ENCODE results near the gene SRRM3. TPM values are rescaled to one million over a fixed set of nuclear protein-coding genes. Genes with fewer than 3 reads are reported as not detected.

Gene SRRM3
- total and polyA plus RNA-seq, 9 of the 15 experiments (the other 6 are each of a cell fraction or from before 2014, with no cell fraction given): 0.04 to 0.91 (median 0.46) TPM; not detected in 2

- TF ChIP-seq ZNF398 (CRISPR knock-in tag; IDR thresholded peaks at IDR 0.05) (no peak), NCOA1 (IDR thresholded peaks at IDR 0.05; ENCODE audit: low read depth) (0 out of 2 replicates have a peak, but pooled peaks have one; percentile 16), GATAD2A (IDR thresholded peaks at IDR 0.05) (peak; percentile 82), VEZF1 (CRISPR knock-in tag; IDR thresholded peaks at IDR 0.05) (peak; percentile 94), BRD4 (IDR thresholded peaks at IDR 0.05) (no peak), ZNF77 (CRISPR knock-in tag; IDR thresholded peaks at IDR 0.05) (no peak), ZNF124 (CRISPR knock-in tag; IDR thresholded peaks at IDR 0.05) (no peak), ILK (tag; IDR thresholded peaks at IDR 0.05; ENCODE audit: borderline replicate concordance, low read depth) (no peak), ZBTB7A (IDR thresholded peaks at IDR 0.05; ENCODE audit: borderline replicate concordance, control insufficient read depth, low read depth, low read length) (peak; percentile 88; the same call in 1 of the 2 replicates), POLR2A (conservative IDR thresholded peaks at IDR 0.05) (peak; percentile 92), POU5F1 (IDR thresholded peaks at IDR 0.05; ENCODE audit: borderline replicate concordance, low read depth, low read length, partially characterized antibody) (no peak), HDAC1 (IDR thresholded peaks at IDR 0.05) (peak in 1 of 2 experiments; percentile 44; a peak in 1 of 4 replicates), SNRNP70 (optimal IDR thresholded peaks at IDR 0.05; ENCODE audit: low read depth, low read length) (no peak), ZBTB43 (CRISPR knock-in tag; IDR thresholded peaks at IDR 0.05) (0 out of 2 replicates have a peak, but pooled peaks have one; percentile 9), NFE2L1 (tag; IDR thresholded peaks at IDR 0.05; ENCODE audit: borderline replicate concordance, low read depth) (no peak), SP2 (IDR thresholded peaks at IDR 0.05; ENCODE audit: extremely low read depth, low read depth, low read length, poor library complexity, severe bottlenecking) (no peak), KLF16 (IDR thresholded peaks at IDR 0.05) (no peak)
- TF ChIP-seq, protein P1, sequence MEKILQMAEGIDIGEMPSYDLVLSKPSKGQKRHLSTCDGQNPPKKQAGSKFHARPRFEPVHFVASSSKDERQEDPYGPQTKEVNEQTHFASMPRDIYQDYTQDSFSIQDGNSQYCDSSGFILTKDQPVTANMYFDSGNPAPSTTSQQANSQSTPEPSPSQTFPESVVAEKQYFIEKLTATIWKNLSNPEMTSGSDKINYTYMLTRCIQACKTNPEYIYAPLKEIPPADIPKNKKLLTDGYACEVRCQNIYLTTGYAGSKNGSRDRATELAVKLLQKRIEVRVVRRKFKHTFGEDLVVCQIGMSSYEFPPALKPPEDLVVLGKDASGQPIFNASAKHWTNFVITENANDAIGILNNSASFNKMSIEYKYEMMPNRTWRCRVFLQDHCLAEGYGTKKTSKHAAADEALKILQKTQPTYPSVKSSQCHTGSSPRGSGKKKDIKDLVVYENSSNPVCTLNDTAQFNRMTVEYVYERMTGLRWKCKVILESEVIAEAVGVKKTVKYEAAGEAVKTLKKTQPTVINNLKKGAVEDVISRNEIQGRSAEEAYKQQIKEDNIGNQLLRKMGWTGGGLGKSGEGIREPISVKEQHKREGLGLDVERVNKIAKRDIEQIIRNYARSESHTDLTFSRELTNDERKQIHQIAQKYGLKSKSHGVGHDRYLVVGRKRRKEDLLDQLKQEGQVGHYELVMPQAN (IDR thresholded peaks at IDR 0.05; ENCODE audit: borderline replicate concordance): peak; percentile 49; the same call in 1 of the 2 replicates
- TF ChIP-seq, protein P2, sequence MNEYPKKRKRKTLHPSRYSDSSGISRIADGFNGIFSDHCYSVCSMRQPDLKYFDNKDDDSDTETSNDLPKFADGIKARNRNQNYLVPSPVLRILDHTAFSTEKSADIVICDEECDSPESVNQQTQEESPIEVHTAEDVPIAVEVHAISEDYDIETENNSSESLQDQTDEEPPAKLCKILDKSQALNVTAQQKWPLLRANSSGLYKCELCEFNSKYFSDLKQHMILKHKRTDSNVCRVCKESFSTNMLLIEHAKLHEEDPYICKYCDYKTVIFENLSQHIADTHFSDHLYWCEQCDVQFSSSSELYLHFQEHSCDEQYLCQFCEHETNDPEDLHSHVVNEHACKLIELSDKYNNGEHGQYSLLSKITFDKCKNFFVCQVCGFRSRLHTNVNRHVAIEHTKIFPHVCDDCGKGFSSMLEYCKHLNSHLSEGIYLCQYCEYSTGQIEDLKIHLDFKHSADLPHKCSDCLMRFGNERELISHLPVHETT (CRISPR knock-in tag; conservative IDR thresholded peaks at IDR 0.05 in 1 of 2, IDR thresholded peaks at IDR 0.05 in 1 of 2): no peak
Measured at GRCh38 chr7:76302347-76303201, 100.9 kb downstream of the SRRM3 start, which contains the start of gene HSPB1 (continued).

Data from K562 (cell line).